HCT116 (cell line): ENCODE measurements around the gene NSG2.

Experiments used
- CTCF ChIP-seq, 3 experiments: fragments of 200-600 bp in 1 of 3; sonication (generic) in 1 of 3; IDR thresholded peaks in 2 of 3; conservative IDR thresholded peaks in 1 of 3; 2 replicates each; pipeline ENCODE4 v1.5.1; 2012 to 2017; ENCODE audit warnings: low read depth in 2 of 3, low read length in 2 of 3, antibody characterized with exemption in 1 of 3, borderline replicate concordance in 1 of 3, control low read depth in 1 of 3, mild to moderate bottlenecking in 1 of 3, mixed read lengths in 1 of 3, mixed run types in 1 of 3, moderate library complexity in 1 of 3; ENCODE audit not compliant: insufficient read depth in 1 of 3
- EZH2 ChIP-seq: fragments of 200-600 bp; sonication (generic); IDR thresholded peaks from 2 replicates; pipeline ENCODE4 v1.6.1; 2017; ENCODE audit warnings: antibody characterized with exemption, mixed run types
- EZH2phosphoT487 ChIP-seq: fragments of 200-600 bp; IDR thresholded peaks from 2 replicates; pipeline ENCODE4 v1.6.1; 2018; ENCODE audit warnings: antibody characterized with exemption, borderline replicate concordance
- POLR2A ChIP-seq: IDR thresholded peaks from 2 replicates; pipeline ENCODE4 v1.7.0; 2011; ENCODE audit warnings: borderline replicate concordance; ENCODE audit not compliant: insufficient read depth, insufficient read length; ENCODE audit errors: extremely low read depth
- POLR2AphosphoS5 ChIP-seq: IDR thresholded peaks from 2 replicates; pipeline ENCODE4 v1.6.1; 2011; ENCODE audit warnings: mild to moderate bottlenecking, low read depth, low read length, moderate library complexity

- no peak for TF ChIP-seq CTCF (IDR thresholded peaks at IDR 0.05 in 2 of 3, conservative IDR thresholded peaks at IDR 0.05 in 1 of 3; ENCODE audit: borderline replicate concordance in 1 of 3, insufficient read depth in 1 of 3, low read depth in 2 of 3, low read length in 2 of 3)
- TF ChIP-seq POLR2A: no peak
- no peak for TF ChIP-seq EZH2phosphoT487
- no peak for TF ChIP-seq POLR2AphosphoS5
- no peak for TF ChIP-seq EZH2
These were observed 15.2 kb upstream of the NSG2 start for GRCh38 chr5:174030286-174030685.
